Mesenchymal stem cell (in vitro differentiated cells and primary cell): ENCODE data around the gene ITGA5.

Source experiments
- DNase-seq: peaks from one replicate; pipeline ENCODE4 v3.0.0-alpha.2; 2013
- H2AFZ ChIP-seq: one replicate; pipeline ENCODE4 v1.6.1; 2013; ENCODE audit warnings: low read depth, mild to moderate bottlenecking, control low read depth, inconsistent platforms, low read length, moderate library complexity
- H2AK5ac ChIP-seq: 2 replicates; pipeline ENCODE4 v1.6.1; 2013; ENCODE audit warnings: low read length, moderate library complexity, mild to moderate bottlenecking, inconsistent platforms; ENCODE audit not compliant: severe bottlenecking
- H2BK120ac ChIP-seq: one replicate; pipeline ENCODE4 v1.6.1; 2013; ENCODE audit warnings: low read depth, mild to moderate bottlenecking, inconsistent platforms, low read length, moderate library complexity
- H2BK12ac ChIP-seq, 2 experiments: one replicate each; pipeline ENCODE4 v1.6.1; 2013; ENCODE audit warnings: inconsistent platforms in 2 of 2, low read length in 2 of 2, mild to moderate bottlenecking in 2 of 2, moderate library complexity in 2 of 2, control low read depth in 1 of 2
- H2BK15ac ChIP-seq: one replicate; pipeline ENCODE4 v1.6.1; 2013; ENCODE audit warnings: mild to moderate bottlenecking, low read depth, inconsistent platforms; ENCODE audit not compliant: poor library complexity, severe bottlenecking
- H2BK5ac ChIP-seq: 2 replicates; pipeline ENCODE4 v1.6.1; 2013; ENCODE audit warnings: low read depth, mild to moderate bottlenecking, low read length, control low read depth, inconsistent platforms; ENCODE audit not compliant: poor library complexity, severe bottlenecking
- H3K14ac ChIP-seq, 2 experiments: one replicate each; pipeline ENCODE4 v1.6.1; 2013; ENCODE audit warnings: inconsistent platforms in 2 of 2, low read length in 2 of 2, control low read depth in 1 of 2, mild to moderate bottlenecking in 1 of 2, moderate library complexity in 1 of 2
- H3K18ac ChIP-seq, 2 experiments: one replicate each; pipeline ENCODE4 v1.6.1; 2013; ENCODE audit warnings: inconsistent platforms in 2 of 2, low read length in 2 of 2, control low read depth in 1 of 2, low read depth in 1 of 2, mild to moderate bottlenecking in 1 of 2
- H3K23ac ChIP-seq, 2 experiments: one replicate each; pipeline ENCODE4 v1.6.1; 2013; ENCODE audit warnings: inconsistent platforms in 2 of 2, low read length in 2 of 2, mild to moderate bottlenecking in 2 of 2, moderate library complexity in 2 of 2, control low read depth in 1 of 2
- H3K27ac ChIP-seq: 2 replicates; pipeline ENCODE4 v1.5.1; 2013; ENCODE audit warnings: mild to moderate bottlenecking, moderate library complexity, low read length, control low read depth, inconsistent platforms; ENCODE audit not compliant: poor library complexity, severe bottlenecking
- H3K27me3 ChIP-seq, 2 experiments: 2 replicates each; pipeline versions ENCODE4 v1.6.1 to v1.7.0; 2013; ENCODE audit warnings: low read length in 2 of 2, mild to moderate bottlenecking in 2 of 2, moderate library complexity in 2 of 2, control low read depth in 1 of 2, inconsistent platforms in 1 of 2; ENCODE audit not compliant: control insufficient read depth in 1 of 2, insufficient read depth in 1 of 2
- H3K36me3 ChIP-seq, 2 experiments: 2 replicates each; pipeline versions ENCODE4 v1.6.1 to v1.7.0; 2013; ENCODE audit warnings: low read length in 2 of 2, control low read depth in 1 of 2, inconsistent platforms in 1 of 2, low read depth in 1 of 2, mild to moderate bottlenecking in 1 of 2; ENCODE audit not compliant: insufficient read depth in 2 of 2, control insufficient read depth in 1 of 2
- H3K4ac ChIP-seq, 2 experiments: one replicate each; pipeline ENCODE4 v1.6.1; 2013; ENCODE audit warnings: inconsistent platforms in 2 of 2, low read length in 2 of 2, mild to moderate bottlenecking in 2 of 2, moderate library complexity in 2 of 2, control low read depth in 1 of 2, low read depth in 1 of 2
- H3K4me1 ChIP-seq: 2 replicates; pipeline ENCODE4 v1.6.1; 2013; ENCODE audit warnings: low read depth, low read length, control low read depth; ENCODE audit not compliant: control insufficient read depth, insufficient read depth
- H3K4me2 ChIP-seq: 2 replicates; pipeline ENCODE4 v1.6.1; 2013; ENCODE audit warnings: low read length, mild to moderate bottlenecking, inconsistent platforms; ENCODE audit not compliant: poor library complexity, severe bottlenecking
- H3K4me3 ChIP-seq, 2 experiments: 2 replicates each; pipeline versions ENCODE4 v1.5.1 to v1.7.0; 2013; ENCODE audit warnings: low read length in 2 of 2, mild to moderate bottlenecking in 2 of 2, control low read depth in 1 of 2, low read depth in 1 of 2; ENCODE audit not compliant: insufficient read depth in 1 of 2
- H3K79me1 ChIP-seq: replicated peaks from 2 replicates; pipeline ENCODE4 v1.6.1; 2013; ENCODE audit warnings: mild to moderate bottlenecking, control low read depth, low read length, inconsistent platforms; ENCODE audit not compliant: poor library complexity, severe bottlenecking
- H3K9ac ChIP-seq: 2 replicates; pipeline ENCODE4 v1.7.0; 2013; ENCODE audit warnings: mild to moderate bottlenecking, low read length, moderate library complexity
- H3K9me3 ChIP-seq: 2 replicates; pipeline ENCODE4 v1.7.0; 2013; ENCODE audit warnings: mild to moderate bottlenecking, low read length; ENCODE audit not compliant: control insufficient read depth
- H4K8ac ChIP-seq: one replicate; pipeline ENCODE4 v1.6.1; 2013; ENCODE audit warnings: inconsistent platforms, mild to moderate bottlenecking, low read length, moderate library complexity
- H4K91ac ChIP-seq: one replicate; pipeline ENCODE4 v1.6.1; 2013; ENCODE audit warnings: mild to moderate bottlenecking, low read length, inconsistent platforms
- WGBS: methylation state at CpG from one replicate; pipeline ENCODE4 v1.1.7; 2013; ENCODE audit warnings: mixed read lengths; 5-methylcytosine and 5-hydroxymethylcytosine counted together

The ITGA5 gene

DNA sequence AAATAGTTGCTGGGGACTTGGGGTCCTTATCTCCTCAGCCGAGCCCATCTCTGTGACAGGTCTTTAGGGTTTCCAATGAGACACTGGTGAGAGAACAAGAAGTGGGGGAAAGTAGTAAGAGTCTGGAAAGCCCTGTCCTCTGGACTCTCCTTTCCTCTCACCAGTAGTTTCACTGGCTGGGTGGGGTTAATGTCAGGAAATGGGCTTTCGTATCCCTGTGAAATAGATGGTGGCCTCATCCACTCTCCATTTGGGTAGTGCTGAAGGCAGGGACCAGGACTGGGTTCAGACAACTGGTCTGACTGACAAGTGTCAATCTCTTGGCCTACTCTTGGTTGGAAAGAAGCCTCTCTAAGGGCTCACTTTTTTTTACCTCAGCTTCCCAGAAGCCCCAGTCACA is 42.1 kb downstream of the ITGA5 start:
- Histone ChIP-seq H2BK5ac (no peak overlapping the region), H3K4me1 (peaks cover 20% of the 10 kb centered on the region), H3K14ac (no peak overlapping the region), H3K36me3 (peaks cover 3 to 26% of the 10 kb centered on the region in 2 experiments), H3K27ac (no peak overlapping the region), H3K79me1 (peaks cover 11% of the 10 kb centered on the region), H4K8ac (no peak overlapping the region), H3K23ac (no peak overlapping the region), H3K27me3 (no peaks in the 10 kb centered on the region), H3K4me3 (no peak overlapping the region), H3K4ac (no peak overlapping the region), H2BK12ac (no peak overlapping the region), H3K9ac (peak overlapping the region; percentile 33), H2BK15ac (no peak overlapping the region), H3K9me3 (no peaks in the 10 kb centered on the region), H3K4me2 (no peak overlapping the region), H3K18ac (no peak overlapping the region), H2AFZ (no peak overlapping the region), H4K91ac (no peak overlapping the region), H2BK120ac (no peak overlapping the region), H2AK5ac (no peak overlapping the region)
- WGBS = 54% methylated on average over 2 of the region's 2 CpGs
- no peak for DNase-seq

DNA sequence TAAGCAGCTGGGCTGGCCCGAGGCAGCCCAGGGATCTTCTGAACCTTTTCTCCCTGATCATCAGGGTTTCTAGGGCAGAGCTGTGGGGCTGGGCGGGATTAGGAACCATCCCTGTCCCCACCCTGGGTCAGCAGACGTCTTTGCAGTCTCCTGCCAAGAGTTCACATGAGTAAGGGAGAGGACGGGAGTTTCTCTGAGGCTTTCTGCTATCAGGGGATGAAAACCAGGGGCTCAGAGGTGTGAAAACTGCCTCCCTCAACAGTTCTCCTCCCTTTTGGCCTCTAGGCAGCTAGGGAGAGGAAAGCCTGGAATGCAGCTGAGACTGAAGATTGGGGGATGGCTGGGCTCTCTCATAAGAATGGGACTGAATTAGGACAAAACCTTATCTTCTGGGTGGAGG is 42.5 kb downstream of the ITGA5 start:
- Histone ChIP-seq H2AK5ac (no peak overlapping the region), H3K4me1 (peaks cover 24% of the 10 kb centered on the region), H3K27me3 (no peaks in the 10 kb centered on the region), H3K14ac (no peak overlapping the region), H3K9me3 (no peaks in the 10 kb centered on the region), H3K4me3 (no peak overlapping the region), H3K4me2 (no peak overlapping the region), H3K4ac (no peak overlapping the region), H3K79me1 (peaks cover 11% of the 10 kb centered on the region), H2AFZ (no peak overlapping the region), H3K18ac (no peak overlapping the region), H3K27ac (no peak overlapping the region), H2BK5ac (no peak overlapping the region), H4K91ac (no peak overlapping the region), H3K23ac (no peak overlapping the region), H2BK15ac (no peak overlapping the region), H3K9ac (peak overlapping the region; percentile 33), H4K8ac (no peak overlapping the region), H2BK120ac (no peak overlapping the region), H3K36me3 (peaks cover 3 to 29% of the 10 kb centered on the region in 2 experiments), H2BK12ac (no peak overlapping the region)
- DNase-seq = no peak
- 60% methylated on average over 3 of the region's 4 CpGs for WGBS

DNA sequence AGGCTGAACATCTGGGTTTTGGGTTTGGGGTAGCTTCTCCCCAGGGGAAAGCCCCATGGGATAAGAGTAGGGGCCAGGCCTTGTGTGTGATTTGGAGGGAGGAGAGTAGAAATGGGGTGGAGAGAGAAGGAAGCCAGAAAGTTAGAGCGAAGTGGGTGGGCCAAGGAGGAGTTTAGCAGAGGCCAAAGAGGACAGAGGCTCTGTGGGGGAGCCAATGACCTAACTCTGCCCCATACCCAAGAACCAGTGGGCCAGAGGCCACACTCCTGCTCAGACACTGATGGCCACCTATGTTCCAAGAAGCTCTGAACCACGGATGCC is 43.8 kb downstream of the ITGA5 start:
- H3K27me3 ChIP-seq = no peaks in the 10 kb centered on the region
- H3K14ac ChIP-seq = no peak overlapping the region
- H4K91ac ChIP-seq = no peak overlapping the region
- no peak overlapping the region for H4K8ac ChIP-seq
- H3K36me3 ChIP-seq = peaks cover 3 to 38% of the 10 kb centered on the region in 2 experiments
- H3K4me3 ChIP-seq = no peak overlapping the region
- no peaks in the 10 kb centered on the region for H3K9me3 ChIP-seq
- H3K4me1 ChIP-seq = peaks cover 28% of the 10 kb centered on the region
- H3K4me2 ChIP-seq = no peak overlapping the region
- H3K27ac ChIP-seq = no peak overlapping the region
- no peak overlapping the region for H2BK5ac ChIP-seq
- no peak overlapping the region for H3K9ac ChIP-seq
- peaks cover 11% of the 10 kb centered on the region for H3K79me1 ChIP-seq
- H3K23ac ChIP-seq = no peak overlapping the region
- no peak overlapping the region for H2BK120ac ChIP-seq
- H2BK12ac ChIP-seq = no peak overlapping the region
- H2AK5ac ChIP-seq = no peak overlapping the region
- H2BK15ac ChIP-seq = no peak overlapping the region
- H3K4ac ChIP-seq = no peak overlapping the region
- DNase-seq = no peak
- H2AFZ ChIP-seq = no peak overlapping the region
- WGBS = 81% methylated on average over 2 of the region's 2 CpGs
- no peak overlapping the region for H3K18ac ChIP-seq

DNA sequence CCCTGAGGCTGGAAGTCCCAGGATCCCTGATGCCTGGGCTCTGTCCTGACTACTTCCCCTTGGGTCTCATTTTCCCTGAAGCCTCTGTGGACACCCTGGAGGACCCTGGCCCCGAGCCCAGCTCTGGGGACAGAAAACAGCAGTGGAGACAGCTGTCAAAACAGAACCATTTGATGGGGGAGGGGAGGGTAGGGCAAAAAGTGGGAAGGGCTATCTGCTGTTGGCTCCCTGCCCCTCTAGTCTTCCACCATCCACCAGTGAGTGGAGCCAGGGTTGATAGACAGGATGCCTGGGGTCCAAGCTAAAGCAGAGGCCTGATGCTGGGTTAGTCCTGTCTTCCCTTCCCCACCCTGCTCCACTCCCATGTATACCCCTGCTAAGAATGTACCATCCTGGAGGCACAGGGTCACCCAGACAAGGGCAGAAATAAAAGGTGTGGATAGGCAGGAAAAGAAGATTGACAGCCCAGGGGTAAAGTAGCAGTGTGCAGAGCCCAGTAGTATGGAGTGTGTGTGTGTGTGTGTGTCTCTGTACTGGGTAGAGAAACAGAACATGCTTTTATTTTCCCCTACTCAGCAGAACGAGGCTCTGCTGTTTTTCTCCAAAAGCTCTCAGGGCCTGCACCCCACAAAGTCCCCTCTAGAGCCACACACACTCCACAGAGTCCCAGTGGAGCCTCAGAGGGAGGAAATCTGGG is 44.4 kb downstream of the ITGA5 start:
- Histone ChIP-seq H3K14ac (no peak overlapping the region), H4K91ac (no peak overlapping the region)

More for the DNA sequence above, 44.4 kb downstream of the ITGA5 start:
- H3K79me1 ChIP-seq = peaks cover 11% of the 10 kb centered on the region
- no peak overlapping the region for H4K8ac ChIP-seq
- no peaks in the 10 kb centered on the region for H3K9me3 ChIP-seq
- 9% methylated on average over 1 of the region's 2 CpGs for WGBS
- H3K27ac ChIP-seq = no peak overlapping the region
- no peak overlapping the region for H2AFZ ChIP-seq
- no peak overlapping the region for H3K4me3 ChIP-seq
- H3K36me3 ChIP-seq = peaks cover 3 to 38% of the 10 kb centered on the region in 2 experiments
- H3K27me3 ChIP-seq = no peaks in the 10 kb centered on the region
- no peak overlapping the region for H3K18ac ChIP-seq
- H3K4me2 ChIP-seq = no peak overlapping the region
- peaks cover 30% of the 10 kb centered on the region for H3K4me1 ChIP-seq
- no peak overlapping the region for H2BK15ac ChIP-seq
- no peak overlapping the region for H2BK12ac ChIP-seq
- H3K4ac ChIP-seq = no peak overlapping the region
- no peak overlapping the region for H2AK5ac ChIP-seq
- no peak overlapping the region for H2BK5ac ChIP-seq
- H3K9ac ChIP-seq = no peak overlapping the region
- no peak for DNase-seq
- H3K23ac ChIP-seq = no peak overlapping the region
- H2BK120ac ChIP-seq = no peak overlapping the region
